ENCODE results near the gene PEX5L. TPM values are rescaled to one million over a fixed set of nuclear protein-coding genes. Genes with fewer than 3 reads are reported as not detected.

PEX5L gene
- polyA plus RNA-seq, 1 donor from 2014 or later: 1.0 TPM

- Histone ChIP-seq H2AFZ (ENCODE audit: low read depth, low read length) (no peak overlapping the region), H3K4me2 (ENCODE audit: low read length) (no peak overlapping the region), H3K27ac (ENCODE audit: low read length) (no peak overlapping the region), H3K36me3 (ENCODE audit: insufficient read depth, low read length) (no peaks in the 10 kb centered on the region), H3K9ac (ENCODE audit: low read length) (no peak overlapping the region), H3K4me3 (ENCODE audit: low read length) (no peak overlapping the region), H3K9me3 (ENCODE audit: low read length) (no peaks in the 10 kb centered on the region), H3K79me2 (replicated peaks; ENCODE audit: insufficient read depth, low read length) (no peaks in the 10 kb centered on the region), H4K20me1 (ENCODE audit: insufficient read depth) (no peaks in the 10 kb centered on the region), H3F3A (ENCODE audit: insufficient read depth, low read length, poor library complexity, severe bottlenecking) (no peaks in the 10 kb centered on the region), H3K9me2 (ENCODE audit: insufficient read depth, low read length) (no peaks in the 10 kb centered on the region), H3K27me3 (ENCODE audit: insufficient read depth, low read depth, low read length) (no peaks in the 10 kb centered on the region)
- TF ChIP-seq TAF1 (IDR thresholded peaks at IDR 0.05; ENCODE audit: low read depth) (no peak), EP300 (conservative IDR thresholded peaks at IDR 0.05; ENCODE audit: poor library complexity, severe bottlenecking) (no peak), RAD21 (conservative IDR thresholded peaks at IDR 0.05) (no peak), CTCF (IDR thresholded peaks at IDR 0.05; ENCODE audit: poor library complexity, severe bottlenecking) (no peak), MXI1 (conservative IDR thresholded peaks at IDR 0.05; ENCODE audit: poor library complexity, severe bottlenecking) (no peak), REST (IDR thresholded peaks at IDR 0.05; ENCODE audit: borderline replicate concordance) (no peak), EZH2 (IDR thresholded peaks at IDR 0.05; ENCODE audit: borderline replicate concordance, insufficient read depth, low read length, poor library complexity, severe bottlenecking) (no peak), SMC3 (conservative IDR thresholded peaks at IDR 0.05; ENCODE audit: poor library complexity) (no peak), POLR2AphosphoS5 (IDR thresholded peaks at IDR 0.05) (no peak)
These were observed 160.3 kb downstream of the PEX5L start for GRCh38 chr3:179876440-179876839.

- H3K36me3 ChIP-seq (ENCODE audit: insufficient read depth, low read length): no peaks in the 10 kb centered on the region
- no peak for TF ChIP-seq POLR2AphosphoS5 (IDR thresholded peaks at IDR 0.05)
- no peak for TF ChIP-seq SMC3 (conservative IDR thresholded peaks at IDR 0.05; ENCODE audit: poor library complexity)
- no peak for TF ChIP-seq EP300 (conservative IDR thresholded peaks at IDR 0.05; ENCODE audit: poor library complexity, severe bottlenecking)
- no peak for TF ChIP-seq RAD21 (conservative IDR thresholded peaks at IDR 0.05)
- TF ChIP-seq CTCF (IDR thresholded peaks at IDR 0.05; ENCODE audit: poor library complexity, severe bottlenecking): no peak
- TF ChIP-seq REST (IDR thresholded peaks at IDR 0.05; ENCODE audit: borderline replicate concordance): no peak
- no peak for TF ChIP-seq MXI1 (conservative IDR thresholded peaks at IDR 0.05; ENCODE audit: poor library complexity, severe bottlenecking)
- H3K9ac ChIP-seq (ENCODE audit: low read length): no peak overlapping the region
- no peak overlapping the region for H3K4me3 ChIP-seq (ENCODE audit: low read length)
- H3K9me3 ChIP-seq (ENCODE audit: low read length): no peaks in the 10 kb centered on the region
- H2AFZ ChIP-seq (ENCODE audit: low read depth, low read length): no peak overlapping the region
- no peak overlapping the region for H3K4me2 ChIP-seq (ENCODE audit: low read length)
- H3K79me2 ChIP-seq (replicated peaks; ENCODE audit: insufficient read depth, low read length): no peaks in the 10 kb centered on the region
- H3K9me2 ChIP-seq (ENCODE audit: insufficient read depth, low read length): no peaks in the 10 kb centered on the region
- H3K27ac ChIP-seq (ENCODE audit: low read length): no peak overlapping the region
- no peaks in the 10 kb centered on the region for H4K20me1 ChIP-seq (ENCODE audit: insufficient read depth)
- no peaks in the 10 kb centered on the region for H3K27me3 ChIP-seq (ENCODE audit: insufficient read depth, low read depth, low read length)
- H3F3A ChIP-seq (ENCODE audit: insufficient read depth, low read length, poor library complexity, severe bottlenecking): no peaks in the 10 kb centered on the region
These were observed 163.9 kb downstream of the PEX5L start for GRCh38 chr3:179872842-179873241.
